ENCODE data around the gene SLC8A2. TPM values are rescaled to one million over a fixed set of nuclear protein-coding genes. Genes with fewer than 3 reads are reported as not detected.

SLC8A2 gene
- total RNA-seq, 1 donor from 2014 or later = 14.5 TPM

- Histone ChIP-seq H3K27ac (no peak overlapping the region), H3K27me3 (no peaks in the 10 kb centered on the region), H3K4me3 (no peak overlapping the region), H3K9me3 (ENCODE audit: low read depth) (no peaks in the 10 kb centered on the region), H3K4me1 (peaks cover 14% of the 10 kb centered on the region), H3K36me3 (no peaks in the 10 kb centered on the region), H3F3A (ENCODE audit: low read depth) (peaks cover 15% of the 10 kb centered on the region), H2AFZ (replicated peaks) (no peak overlapping the region), H3K4me2 (no peak overlapping the region), H4K20me1 (ENCODE audit: low read depth) (peaks cover 49% of the 10 kb centered on the region), H3K79me2 (ENCODE audit: low read depth) (peaks cover 75% of the 10 kb centered on the region), H3K9ac (no peak overlapping the region)
- Mint-ChIP-seq H3K4me3 (peak overlapping the region; percentile 62), H3K27ac (no peak overlapping the region), H3K36me3 (no peaks in the 10 kb centered on the region), H3K4me1 (peaks cover 36% of the 10 kb centered on the region), H3K9me3 (no peaks in the 10 kb centered on the region), H3K27me3 (ENCODE audit: insufficient read depth, low read depth) (peaks cover 4% of the 10 kb centered on the region)
- no peak for DNase-seq (ENCODE audit: low spot score)
- TF ChIP-seq EZH2 (IDR thresholded peaks at IDR 0.05) (no peak), EZH2phosphoT487 (IDR thresholded peaks at IDR 0.05) (no peak)
- TF ChIP-seq, protein P1, sequence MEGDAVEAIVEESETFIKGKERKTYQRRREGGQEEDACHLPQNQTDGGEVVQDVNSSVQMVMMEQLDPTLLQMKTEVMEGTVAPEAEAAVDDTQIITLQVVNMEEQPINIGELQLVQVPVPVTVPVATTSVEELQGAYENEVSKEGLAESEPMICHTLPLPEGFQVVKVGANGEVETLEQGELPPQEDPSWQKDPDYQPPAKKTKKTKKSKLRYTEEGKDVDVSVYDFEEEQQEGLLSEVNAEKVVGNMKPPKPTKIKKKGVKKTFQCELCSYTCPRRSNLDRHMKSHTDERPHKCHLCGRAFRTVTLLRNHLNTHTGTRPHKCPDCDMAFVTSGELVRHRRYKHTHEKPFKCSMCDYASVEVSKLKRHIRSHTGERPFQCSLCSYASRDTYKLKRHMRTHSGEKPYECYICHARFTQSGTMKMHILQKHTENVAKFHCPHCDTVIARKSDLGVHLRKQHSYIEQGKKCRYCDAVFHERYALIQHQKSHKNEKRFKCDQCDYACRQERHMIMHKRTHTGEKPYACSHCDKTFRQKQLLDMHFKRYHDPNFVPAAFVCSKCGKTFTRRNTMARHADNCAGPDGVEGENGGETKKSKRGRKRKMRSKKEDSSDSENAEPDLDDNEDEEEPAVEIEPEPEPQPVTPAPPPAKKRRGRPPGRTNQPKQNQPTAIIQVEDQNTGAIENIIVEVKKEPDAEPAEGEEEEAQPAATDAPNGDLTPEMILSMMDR (IDR thresholded peaks at IDR 0.05) = no peak
Measured at GRCh38 chr19:47511681-47512080, 40.0 kb upstream of the SLC8A2 start.

DNA sequence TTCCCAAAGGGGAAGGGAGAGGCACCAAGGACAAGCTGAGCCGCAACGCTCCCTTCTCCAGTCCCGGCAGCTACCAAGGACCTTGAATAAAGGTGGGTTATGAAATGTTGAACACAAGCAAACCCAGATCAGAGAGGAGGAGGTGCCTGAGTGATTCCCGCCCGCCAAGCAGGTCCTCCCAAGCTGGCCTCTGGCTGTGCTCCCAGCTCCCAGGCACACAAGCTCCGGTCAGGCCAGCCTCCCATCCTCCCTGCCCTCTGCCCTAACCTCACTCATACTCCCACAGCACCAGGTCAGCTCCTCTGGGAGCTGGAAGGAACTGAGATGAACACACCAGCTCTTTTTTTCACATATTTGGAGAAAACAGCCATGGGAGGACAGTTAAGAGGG lies 39.4 kb upstream of the SLC8A2 start:
- H3F3A ChIP-seq (ENCODE audit: low read depth) = peaks cover 12% of the 10 kb centered on the region
- H3K4me3 ChIP-seq = no peak overlapping the region
- no peak overlapping the region for H2AFZ ChIP-seq (replicated peaks)
- peaks cover 14% of the 10 kb centered on the region for H3K4me1 ChIP-seq
- H3K9ac ChIP-seq = no peak overlapping the region
- H3K4me3 Mint-ChIP-seq = peak overlapping the region; percentile 10
- H3K27ac Mint-ChIP-seq = no peak overlapping the region
- H3K9me3 Mint-ChIP-seq = no peaks in the 10 kb centered on the region
- H3K27ac ChIP-seq = no peak overlapping the region
- peaks cover 51% of the 10 kb centered on the region for H4K20me1 ChIP-seq (ENCODE audit: low read depth)
- no peaks in the 10 kb centered on the region for H3K36me3 ChIP-seq
- H3K4me1 Mint-ChIP-seq = peaks cover 34% of the 10 kb centered on the region
- no peaks in the 10 kb centered on the region for H3K9me3 ChIP-seq (ENCODE audit: low read depth)
- peaks cover 80% of the 10 kb centered on the region for H3K79me2 ChIP-seq (ENCODE audit: low read depth)
- TF ChIP-seq, protein P1 (IDR thresholded peaks at IDR 0.05) = no peak
- no peak for TF ChIP-seq EZH2 (IDR thresholded peaks at IDR 0.05)
- no peak overlapping the region for H3K4me2 ChIP-seq
- no peak for DNase-seq (ENCODE audit: low spot score)
- no peaks in the 10 kb centered on the region for H3K27me3 ChIP-seq
- H3K36me3 Mint-ChIP-seq = no peaks in the 10 kb centered on the region
- H3K27me3 Mint-ChIP-seq (ENCODE audit: insufficient read depth, low read depth) = peaks cover 4% of the 10 kb centered on the region

GRCh38 chr19:47510516-47511127 lies 38.9 kb upstream of the SLC8A2 start:
- no peaks in the 10 kb centered on the region for H3K36me3 ChIP-seq
- H3K27me3 ChIP-seq = no peaks in the 10 kb centered on the region

More at GRCh38 chr19:47510516-47511127, 38.9 kb upstream of the SLC8A2 start:
- no peak for TF ChIP-seq EZH2phosphoT487 (IDR thresholded peaks at IDR 0.05)
- TF ChIP-seq EZH2 (IDR thresholded peaks at IDR 0.05) = no peak
- TF ChIP-seq, protein P1 (IDR thresholded peaks at IDR 0.05) = no peak
- H3K36me3 Mint-ChIP-seq = no peaks in the 10 kb centered on the region
- peaks cover 14% of the 10 kb centered on the region for H3K4me1 ChIP-seq
- peaks cover 82% of the 10 kb centered on the region for H3K79me2 ChIP-seq (ENCODE audit: low read depth)
- H3K9ac ChIP-seq = no peak overlapping the region
- H3K27me3 Mint-ChIP-seq (ENCODE audit: insufficient read depth, low read depth) = peaks cover 4% of the 10 kb centered on the region
- no peak overlapping the region for H3K4me2 ChIP-seq
- H3K9me3 Mint-ChIP-seq = no peaks in the 10 kb centered on the region
- peaks cover 51% of the 10 kb centered on the region for H4K20me1 ChIP-seq (ENCODE audit: low read depth)
- no peaks in the 10 kb centered on the region for H3K9me3 ChIP-seq (ENCODE audit: low read depth)
- H2AFZ ChIP-seq (replicated peaks) = no peak overlapping the region
- peaks cover 7% of the 10 kb centered on the region for H3F3A ChIP-seq (ENCODE audit: low read depth)
- DNase-seq (ENCODE audit: low spot score) = no peak
- H3K27ac Mint-ChIP-seq = peak overlapping the region; percentile 27
- no peak overlapping the region for H3K4me3 ChIP-seq
- H3K27ac ChIP-seq = no peak overlapping the region
- H3K4me1 Mint-ChIP-seq = peaks cover 31% of the 10 kb centered on the region
- no peak overlapping the region for H3K4me3 Mint-ChIP-seq
